HL-60 (cell line): ENCODE measurements around the gene NRXN3.
"Not testable (repeated sequence)": the region's sequence is repeated elsewhere in the genome, so short reads cannot be mapped to it uniquely, and the experiment has no call there.

ENCODE experiments used
- DNase-seq, 2 experiments: peaks; one replicate each; pipeline ENCODE4 v3.0.0-alpha.2; 2010 to 2020; ENCODE audit warnings: low read depth in 1 of 2, low spot score in 1 of 2
- H3K27ac ChIP-seq: fragments of 250-450 bp; sonication (Bioruptor Pico); replicated peaks from 2 replicates; pipeline ENCODE4 v1.5.1; 2020; ENCODE audit warnings: mild to moderate bottlenecking, moderate library complexity
- H3K27me3 ChIP-seq: fragments of 250-450 bp; sonication (Bioruptor Pico); 2 replicates; pipeline ENCODE4 v1.5.1; 2021; ENCODE audit warnings: mild to moderate bottlenecking, moderate library complexity; ENCODE audit not compliant: insufficient read depth, poor library complexity, severe bottlenecking
- H3K4me3 ChIP-seq: replicated peaks from 2 replicates; pipeline ENCODE4 v1.5.1; 2011; ENCODE audit warnings: mild to moderate bottlenecking, control low read depth, low read length; ENCODE audit not compliant: insufficient read depth
- CTCF ChIP-seq: IDR thresholded peaks from one replicate; pipeline ENCODE4 v1.5.1; 2011; ENCODE audit warnings: low read length, control low read depth, inconsistent platforms; ENCODE audit not compliant: insufficient read depth
- GABPA ChIP-seq: IDR thresholded peaks from 2 replicates; pipeline ENCODE4 v1.6.1; 2012; ENCODE audit warnings: low read depth
- POLR2AphosphoS5 ChIP-seq: IDR thresholded peaks from 2 replicates; pipeline ENCODE4 v1.6.1; 2012; ENCODE audit warnings: low read depth
- REST ChIP-seq: IDR thresholded peaks from 2 replicates; pipeline ENCODE4 v1.6.1; 2012; ENCODE audit warnings: low read depth; ENCODE audit not compliant: insufficient replicate concordance
- SPI1 ChIP-seq: IDR thresholded peaks from 2 replicates; pipeline ENCODE4 v1.6.1; 2012; ENCODE audit warnings: low read depth, mild to moderate bottlenecking, borderline replicate concordance

NRXN3 gene

GRCh38 chr14:78425782-78426181, 255.6 kb downstream of the NRXN3 start:
- H3K27ac ChIP-seq: no peak overlapping the region
- TF ChIP-seq CTCF (no peak), SPI1 (no peak), REST (no peak), GABPA (no peak), POLR2AphosphoS5 (no peak)
- no peak overlapping the region for H3K4me3 ChIP-seq
- DNase-seq: no peak
- H3K27me3 ChIP-seq: no peaks in the 10 kb centered on the region

- H3K27me3 ChIP-seq: no peaks in the 10 kb centered on the region
- no peak overlapping the region for H3K27ac ChIP-seq
- DNase-seq: no peak
- TF ChIP-seq CTCF (no peak), POLR2AphosphoS5 (no peak), GABPA (no peak), SPI1 (no peak), REST (no peak)
- no peak overlapping the region for H3K4me3 ChIP-seq
These were observed 261.9 kb downstream of the NRXN3 start for GRCh38 chr14:78432046-78432445.

DNA sequence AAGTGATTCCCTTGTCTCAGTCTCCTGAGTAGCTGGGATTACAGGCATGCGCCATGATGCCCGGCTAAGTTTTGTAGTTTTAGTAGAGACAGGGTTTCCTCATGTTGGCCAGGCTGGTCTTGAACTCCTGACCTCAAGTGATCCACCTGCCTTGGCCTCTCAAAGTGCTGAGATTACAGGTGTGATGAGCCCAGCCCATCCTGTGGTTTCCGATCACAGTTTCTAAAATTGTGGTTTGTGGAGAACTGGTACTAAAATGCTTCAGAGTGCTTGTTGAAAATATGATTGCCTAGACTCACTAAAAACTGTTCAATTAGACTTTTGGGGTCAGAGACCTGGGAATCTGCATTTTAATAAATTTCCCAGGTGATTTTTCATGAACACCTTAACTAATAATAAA, 267.3 kb downstream of the NRXN3 start:
- H3K27ac ChIP-seq, DNase-seq, H3K4me3 ChIP-seq, H3K27me3 ChIP-seq: not testable (repeated sequence)

DNA sequence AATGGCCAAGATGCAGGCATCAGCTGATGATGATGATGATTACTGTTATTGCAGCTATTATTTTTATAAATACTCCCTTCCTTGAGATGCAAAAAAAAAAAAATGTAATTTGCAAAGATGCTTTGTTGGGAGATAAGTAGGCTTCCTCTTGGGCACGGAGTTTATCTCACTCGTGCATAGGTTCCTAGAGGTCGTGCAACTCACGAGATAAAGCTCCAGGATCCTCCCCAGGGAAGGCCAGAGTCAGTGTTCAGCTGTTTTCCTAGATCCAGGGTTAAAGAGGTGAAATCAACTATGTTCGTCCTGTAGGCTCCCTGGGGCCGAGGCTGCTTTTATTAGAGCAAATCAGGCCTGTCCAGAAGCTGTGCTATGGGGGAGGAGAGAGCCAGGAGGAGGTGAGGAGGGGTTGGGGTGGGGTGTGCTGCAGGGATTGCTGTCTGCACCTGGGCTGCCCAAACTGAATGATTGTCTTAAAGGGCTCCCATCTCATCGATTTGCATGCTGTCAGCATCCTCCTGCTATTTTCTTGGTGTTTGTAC, 270.3 kb downstream of the NRXN3 start:
- no peak for TF ChIP-seq GABPA
- TF ChIP-seq POLR2AphosphoS5: no peak
- TF ChIP-seq SPI1: no peak
- TF ChIP-seq REST: no peak
- TF ChIP-seq CTCF: no peak
- no peak overlapping the region for H3K4me3 ChIP-seq
- no peak overlapping the region for H3K27ac ChIP-seq
- no peak for DNase-seq
- no peaks in the 10 kb centered on the region for H3K27me3 ChIP-seq
